ENCODE data around the gene CSTPP1. TPM values are rescaled to one million over a fixed set of nuclear protein-coding genes. Genes with fewer than 3 reads are reported as not detected.

CSTPP1 gene
- total and polyA plus RNA-seq, 2 donors (not counting 3 experiments of a cell fraction or from before 2014, with no cell fraction given), result 25.9 to 38.2 TPM

DNA sequence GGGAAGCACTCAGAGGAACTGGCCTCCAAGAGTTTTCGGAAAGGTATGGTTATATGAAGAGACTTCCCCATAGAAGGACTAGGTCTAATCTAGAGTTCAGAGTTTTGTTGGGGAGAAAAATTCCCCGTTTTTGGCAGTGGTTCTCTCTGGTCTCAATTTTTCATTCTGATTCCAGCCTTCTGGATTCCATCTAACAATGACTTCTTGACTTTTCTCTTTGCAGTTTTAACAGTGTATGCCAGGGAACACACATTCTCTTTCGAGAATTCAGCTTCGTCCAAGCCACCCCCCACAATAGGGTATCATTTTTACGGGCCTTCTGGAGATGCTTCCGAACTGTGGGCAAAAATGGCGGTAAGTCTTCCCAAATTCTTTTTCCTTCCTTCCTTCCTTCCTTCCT lies 115.6 kb downstream of the CSTPP1 start:
- CTCF ChIA-PET, result no interaction called here
- no peaks in the 10 kb centered on the region for H3K9me3 ChIP-seq (replicated peaks; ENCODE audit: control insufficient read depth, insufficient read depth, low read length)
- H3K9me1 ChIP-seq (replicated peaks; ENCODE audit: control insufficient read depth, extremely low read depth, insufficient read depth, low read length), result no peaks in the 10 kb centered on the region
- BruUV-seq (replicated peaks), result no TSS peak
- DNase-seq (ENCODE audit: low read depth, low spot score) (no peak), FAIRE-seq (no peak)
- no peaks in the 10 kb centered on the region for H3K36me3 ChIP-seq (ENCODE audit: control insufficient read depth in 2 of 2, extremely low read depth in 1 of 2, insufficient read depth in 2 of 2, low read length in 2 of 2)
- H3K9ac ChIP-seq (replicated peaks; ENCODE audit: extremely low read depth, insufficient read depth, low read length), result no peak overlapping the region
- no peaks in the 10 kb centered on the region for H3K27me3 ChIP-seq (ENCODE audit: control insufficient read depth in 2 of 2, insufficient read depth in 2 of 2, low read length in 2 of 2)
- no peaks in the 10 kb centered on the region for H3K79me2 ChIP-seq (ENCODE audit: control insufficient read depth, insufficient read depth, low read length)
- H3K4me1 ChIP-seq (ENCODE audit: control insufficient read depth, extremely low read depth, insufficient read depth, low read length), result peaks cover 5% of the 10 kb centered on the region
- no peak overlapping the region for H3K4me2 ChIP-seq (ENCODE audit: insufficient read depth, low read length)
- POLR2A ChIA-PET, result no interaction called here
- intact Hi-C loops (cut with micrococcal nuclease) (no loop called here), dilution Hi-C loops (cut with MboI; ENCODE audit: extremely low pct_ligation_motif_present, low sequenced_read_pairs) (no loop called here)
- no peaks in the 10 kb centered on the region for H4K20me1 ChIP-seq (replicated peaks; ENCODE audit: control insufficient read depth, extremely low read depth, insufficient read depth, low read length)
- no peak overlapping the region for H3K4me3 ChIP-seq (replicated peaks in 1 of 3; ENCODE audit: insufficient read depth in 1 of 3, low read depth in 1 of 3, low read length in 3 of 3)
- H3K27ac ChIP-seq (ENCODE audit: insufficient read depth, low read depth, low read length), result no peak overlapping the region
- H2AFZ ChIP-seq (ENCODE audit: low read depth, low read length), result no peak overlapping the region
- no peak for TF ChIP-seq MYC (IDR thresholded peaks at IDR 0.05; ENCODE audit: low read depth, low read length)
- TF ChIP-seq, protein P1, sequence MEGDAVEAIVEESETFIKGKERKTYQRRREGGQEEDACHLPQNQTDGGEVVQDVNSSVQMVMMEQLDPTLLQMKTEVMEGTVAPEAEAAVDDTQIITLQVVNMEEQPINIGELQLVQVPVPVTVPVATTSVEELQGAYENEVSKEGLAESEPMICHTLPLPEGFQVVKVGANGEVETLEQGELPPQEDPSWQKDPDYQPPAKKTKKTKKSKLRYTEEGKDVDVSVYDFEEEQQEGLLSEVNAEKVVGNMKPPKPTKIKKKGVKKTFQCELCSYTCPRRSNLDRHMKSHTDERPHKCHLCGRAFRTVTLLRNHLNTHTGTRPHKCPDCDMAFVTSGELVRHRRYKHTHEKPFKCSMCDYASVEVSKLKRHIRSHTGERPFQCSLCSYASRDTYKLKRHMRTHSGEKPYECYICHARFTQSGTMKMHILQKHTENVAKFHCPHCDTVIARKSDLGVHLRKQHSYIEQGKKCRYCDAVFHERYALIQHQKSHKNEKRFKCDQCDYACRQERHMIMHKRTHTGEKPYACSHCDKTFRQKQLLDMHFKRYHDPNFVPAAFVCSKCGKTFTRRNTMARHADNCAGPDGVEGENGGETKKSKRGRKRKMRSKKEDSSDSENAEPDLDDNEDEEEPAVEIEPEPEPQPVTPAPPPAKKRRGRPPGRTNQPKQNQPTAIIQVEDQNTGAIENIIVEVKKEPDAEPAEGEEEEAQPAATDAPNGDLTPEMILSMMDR (IDR thresholded peaks at IDR 0.05; ENCODE audit: extremely low read depth in 1 of 2, insufficient read depth in 1 of 2, low read depth in 1 of 2, low read length in 2 of 2), result no peak
- TF ChIP-seq, protein P2, sequence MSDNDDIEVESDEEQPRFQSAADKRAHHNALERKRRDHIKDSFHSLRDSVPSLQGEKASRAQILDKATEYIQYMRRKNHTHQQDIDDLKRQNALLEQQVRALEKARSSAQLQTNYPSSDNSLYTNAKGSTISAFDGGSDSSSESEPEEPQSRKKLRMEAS (IDR thresholded peaks at IDR 0.05; ENCODE audit: insufficient read depth, insufficient read length), result no peak

DNA sequence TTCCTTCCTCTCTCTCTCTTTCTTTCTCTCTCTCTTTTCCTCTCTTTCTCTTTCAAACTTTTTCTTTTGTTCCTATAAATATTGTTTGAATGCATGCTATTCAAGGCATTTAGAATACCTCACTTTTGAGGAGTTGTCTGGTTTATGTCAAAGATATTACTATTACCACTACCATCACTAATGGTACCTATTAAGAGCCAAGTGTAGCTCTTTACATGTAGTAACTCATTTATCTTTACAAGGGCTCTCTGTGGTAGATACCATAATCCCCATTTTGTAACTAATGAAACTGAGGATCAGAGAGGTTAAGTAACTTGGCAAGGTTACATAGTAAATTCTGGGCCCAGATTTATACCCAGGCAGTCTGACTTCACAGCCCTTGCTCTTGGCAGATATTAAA lies 116.0 kb downstream of the CSTPP1 start:
- TF ChIP-seq FOS (IDR thresholded peaks at IDR 0.05; ENCODE audit: borderline replicate concordance, insufficient read depth, low read length), result no peak
- no peak for TF ChIP-seq MYC (IDR thresholded peaks at IDR 0.05; ENCODE audit: low read depth, low read length)
- TF ChIP-seq GATA2 (IDR thresholded peaks at IDR 0.05; ENCODE audit: insufficient read depth, insufficient read length, low read depth, low read length), result no peak
- TF ChIP-seq, protein P1 (IDR thresholded peaks at IDR 0.05; ENCODE audit: extremely low read depth in 1 of 2, insufficient read depth in 1 of 2, low read depth in 1 of 2, low read length in 2 of 2), result no peak
- TF ChIP-seq, protein P2 (IDR thresholded peaks at IDR 0.05; ENCODE audit: insufficient read depth, insufficient read length), result no peak
- no peak for TF ChIP-seq EZH2 (IDR thresholded peaks at IDR 0.05; ENCODE audit: borderline replicate concordance, low read depth, low read length, severe bottlenecking)
- TF ChIP-seq JUN (IDR thresholded peaks at IDR 0.05; ENCODE audit: borderline replicate concordance, insufficient read depth, insufficient read length, low read depth), result no peak
- TF ChIP-seq POLR2A (IDR thresholded peaks at IDR 0.05; ENCODE audit: low read depth, low read length), result no peak
- TF ChIP-seq POLR2AphosphoS5 (IDR thresholded peaks at IDR 0.05; ENCODE audit: insufficient read depth, low read depth, low read length), result no peak

More for the DNA sequence above, 116.0 kb downstream of the CSTPP1 start:
- no peak overlapping the region for H3K4me3 ChIP-seq (replicated peaks in 1 of 3; ENCODE audit: insufficient read depth in 1 of 3, low read depth in 1 of 3, low read length in 3 of 3)
- H3K36me3 ChIP-seq (ENCODE audit: control insufficient read depth in 2 of 2, extremely low read depth in 1 of 2, insufficient read depth in 2 of 2, low read length in 2 of 2), result no peaks in the 10 kb centered on the region
- no peaks in the 10 kb centered on the region for H3K9me1 ChIP-seq (replicated peaks; ENCODE audit: control insufficient read depth, extremely low read depth, insufficient read depth, low read length)
- H3K27ac ChIP-seq (ENCODE audit: insufficient read depth, low read depth, low read length), result no peak overlapping the region
- H2AFZ ChIP-seq (ENCODE audit: low read depth, low read length), result no peak overlapping the region
- intact Hi-C loops (cut with micrococcal nuclease), result no loop called here
- DNase-seq (ENCODE audit: low read depth, low spot score) (no peak), FAIRE-seq (no peak)
- dilution Hi-C loops (cut with MboI; ENCODE audit: extremely low pct_ligation_motif_present, low sequenced_read_pairs), result no loop called here
- no TSS peak for BruUV-seq (replicated peaks)
- CTCF ChIA-PET, result no interaction called here
- POLR2A ChIA-PET, result no interaction called here
- H4K20me1 ChIP-seq (replicated peaks; ENCODE audit: control insufficient read depth, extremely low read depth, insufficient read depth, low read length), result no peaks in the 10 kb centered on the region
- no peaks in the 10 kb centered on the region for H3K27me3 ChIP-seq (ENCODE audit: control insufficient read depth in 2 of 2, insufficient read depth in 2 of 2, low read length in 2 of 2)
- no peak overlapping the region for H3K4me2 ChIP-seq (ENCODE audit: insufficient read depth, low read length)
- H3K4me1 ChIP-seq (ENCODE audit: control insufficient read depth, extremely low read depth, insufficient read depth, low read length), result peaks cover 5% of the 10 kb centered on the region
- no peak overlapping the region for H3K9ac ChIP-seq (replicated peaks; ENCODE audit: extremely low read depth, insufficient read depth, low read length)
- no peaks in the 10 kb centered on the region for H3K9me3 ChIP-seq (replicated peaks; ENCODE audit: control insufficient read depth, insufficient read depth, low read length)
- H3K79me2 ChIP-seq (ENCODE audit: control insufficient read depth, insufficient read depth, low read length), result no peaks in the 10 kb centered on the region

All from endothelial cell of umbilical vein (primary cell).